NCI-H146 treated with DMSO at 0.1 percent for 48 hours (cell line): ENCODE measurements around the gene C3orf20.

Experiments used
- DNase-seq: peaks from one replicate; lab custom pipeline; 2025; ENCODE audit not compliant: unreplicated experiment; lab: John Stamatoyannopoulos, UW

Gene C3orf20

DNA sequence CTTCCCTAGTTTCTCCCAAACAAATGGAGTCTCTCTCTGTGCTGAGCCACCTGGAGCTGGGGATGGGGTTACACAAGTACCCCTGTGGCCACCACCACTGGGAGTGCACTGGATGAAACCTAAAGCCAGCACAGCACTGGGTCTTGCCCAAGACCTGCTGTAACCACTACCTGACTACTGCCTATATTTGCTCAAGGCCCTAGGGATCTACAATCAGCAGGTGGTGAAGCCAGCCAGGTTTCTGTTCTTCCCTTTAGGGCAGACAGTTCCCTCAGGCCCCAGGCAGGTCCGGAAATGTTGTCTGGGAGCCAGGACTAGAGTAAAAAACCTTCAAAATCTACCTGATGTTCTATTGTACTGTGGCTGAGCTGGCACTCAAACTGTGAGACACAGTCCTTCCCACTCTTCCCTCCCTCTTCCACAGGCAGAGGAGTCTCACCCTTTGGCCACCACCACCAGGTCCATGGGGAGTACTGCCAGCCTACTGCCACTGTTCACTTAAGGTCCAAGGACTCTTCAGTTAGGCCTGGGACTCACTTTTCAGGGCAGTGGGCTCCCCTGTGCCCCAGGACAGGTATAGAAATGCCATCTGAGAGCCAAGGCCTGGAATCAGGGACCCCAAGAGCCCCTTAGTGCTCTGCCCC is 23.8 kb downstream of the C3orf20 start:
- DNase-seq, result no peak

DNA sequence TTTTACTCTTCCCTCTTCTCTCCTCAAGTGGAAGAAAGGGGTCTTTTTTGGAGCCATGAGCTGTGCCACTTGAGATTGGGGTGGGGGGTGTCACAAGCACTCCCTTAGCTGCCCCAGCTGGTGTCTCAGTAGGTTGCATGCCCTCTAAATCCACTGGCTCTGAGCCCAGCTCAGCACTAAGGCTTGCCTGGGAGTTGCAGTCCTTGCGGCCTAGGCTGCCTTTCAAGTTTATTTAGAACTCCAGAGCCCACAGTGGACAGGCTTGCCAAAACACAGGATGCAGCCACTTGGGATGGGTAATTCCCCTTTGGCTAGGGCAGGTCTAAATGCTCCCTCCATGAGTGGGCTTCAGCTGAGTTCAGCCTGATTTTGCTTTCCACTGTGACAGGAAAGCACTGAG is 24.7 kb downstream of the C3orf20 start:
- no peak for DNase-seq

DNA sequence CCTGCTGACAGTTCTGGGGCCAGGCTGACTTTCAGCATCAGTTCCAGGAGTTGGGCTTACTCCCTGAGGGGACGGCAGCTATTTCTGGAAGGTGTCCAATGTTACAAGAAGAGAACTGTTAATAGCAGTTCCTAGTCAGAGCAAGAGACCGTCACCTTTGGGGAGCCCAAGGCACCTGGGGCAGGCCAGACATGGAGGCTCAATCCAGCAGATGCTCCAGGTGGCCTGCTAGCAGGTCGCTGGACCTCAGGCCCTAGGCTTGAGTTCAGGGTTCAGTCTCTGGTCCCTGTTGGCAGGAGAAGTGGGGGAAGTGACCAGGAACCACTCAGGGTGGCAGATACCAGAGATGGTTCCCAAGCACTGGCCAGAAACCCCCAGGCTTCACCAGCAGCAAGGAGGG is 25.9 kb downstream of the C3orf20 start:
- no peak for DNase-seq

DNA sequence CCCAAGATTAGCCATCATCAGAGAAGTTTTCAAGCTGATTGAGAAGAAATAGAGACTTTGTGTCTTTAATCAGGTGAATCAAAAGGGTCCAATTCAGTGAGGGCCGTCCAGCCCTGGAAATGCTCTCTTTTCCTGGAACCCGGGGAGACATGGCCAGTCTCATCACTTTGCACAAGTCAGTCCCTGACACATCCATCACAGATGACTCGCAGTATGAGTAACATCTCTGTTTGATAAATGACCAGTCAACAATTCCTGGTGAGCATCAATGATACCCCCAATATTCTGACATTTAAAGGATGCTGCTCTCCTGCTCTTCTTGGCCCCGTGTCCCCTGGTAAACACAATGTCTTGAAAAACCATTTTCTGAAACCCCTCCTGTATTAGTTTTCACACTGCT is 26.7 kb downstream of the C3orf20 start:
- no peak for DNase-seq

DNA sequence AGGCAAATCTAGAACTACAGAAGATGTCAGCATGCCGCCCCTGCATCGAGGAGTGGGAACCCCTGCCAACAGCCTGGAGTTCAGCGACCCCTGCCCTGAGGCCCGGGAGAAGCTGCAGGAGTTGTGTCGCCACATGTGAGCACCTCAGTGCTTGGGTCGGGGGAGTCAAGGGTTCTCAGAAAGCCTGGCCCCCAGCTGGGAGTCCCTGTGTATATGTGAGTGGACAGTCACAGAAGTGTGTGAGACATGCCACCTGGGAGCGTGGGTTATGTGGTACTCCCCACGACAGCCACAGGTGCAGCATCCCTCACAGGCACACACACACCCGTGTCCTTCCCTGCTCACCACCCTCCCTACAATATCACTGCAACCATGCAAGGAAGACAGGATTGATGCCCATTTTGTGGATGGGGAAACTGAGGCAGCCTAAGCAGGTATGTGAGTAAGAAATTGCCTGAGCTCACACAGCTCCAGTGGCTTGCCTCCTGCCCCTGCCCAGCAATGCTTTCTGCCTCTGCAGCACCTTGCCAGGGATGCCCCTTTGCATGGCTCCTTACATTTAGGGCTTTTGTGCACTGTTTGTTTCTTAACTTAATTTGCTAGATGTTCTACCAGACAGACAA is 28.3 kb downstream of the C3orf20 start:
- no peak for DNase-seq

DNA sequence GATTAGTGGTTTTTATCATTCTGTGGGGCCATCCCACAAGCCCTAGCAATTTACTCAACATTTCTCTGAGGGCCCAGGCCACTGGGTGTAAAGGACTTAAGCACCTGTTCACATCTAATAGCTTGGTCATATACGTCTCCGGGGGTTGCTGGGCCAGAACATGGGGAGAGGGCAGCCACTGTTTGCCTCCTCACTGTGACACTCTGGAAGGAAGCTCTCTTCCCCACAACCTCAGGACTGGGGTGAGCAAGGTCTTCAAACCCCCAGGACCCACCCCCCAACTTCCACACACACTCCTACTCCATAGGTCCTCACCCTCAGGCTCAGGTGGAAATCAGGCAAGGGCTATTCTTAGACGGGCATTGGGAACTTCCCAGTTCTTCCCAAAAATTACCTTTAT is 28.9 kb downstream of the C3orf20 start:
- DNase-seq, result no peak

DNA sequence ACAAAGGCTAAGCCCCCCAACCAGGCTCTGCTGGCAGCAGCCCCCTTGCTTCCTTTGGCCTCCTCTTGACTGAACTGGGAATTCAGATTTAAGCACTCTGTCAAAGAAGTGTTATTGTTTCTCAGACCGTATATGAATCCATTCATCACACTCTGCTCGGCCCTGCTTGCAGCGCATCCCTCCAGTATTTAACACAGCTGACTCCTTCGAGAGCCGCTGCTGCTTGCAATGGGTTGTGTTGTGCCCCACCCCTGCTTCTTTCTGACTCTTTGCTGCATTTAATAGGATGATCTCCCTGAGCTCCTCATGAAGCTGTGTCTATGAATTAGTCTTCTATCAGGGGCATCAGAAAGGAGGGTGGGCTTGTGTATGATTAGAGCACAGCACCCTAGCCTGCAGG is 31.2 kb downstream of the C3orf20 start:
- DNase-seq, result no peak

DNA sequence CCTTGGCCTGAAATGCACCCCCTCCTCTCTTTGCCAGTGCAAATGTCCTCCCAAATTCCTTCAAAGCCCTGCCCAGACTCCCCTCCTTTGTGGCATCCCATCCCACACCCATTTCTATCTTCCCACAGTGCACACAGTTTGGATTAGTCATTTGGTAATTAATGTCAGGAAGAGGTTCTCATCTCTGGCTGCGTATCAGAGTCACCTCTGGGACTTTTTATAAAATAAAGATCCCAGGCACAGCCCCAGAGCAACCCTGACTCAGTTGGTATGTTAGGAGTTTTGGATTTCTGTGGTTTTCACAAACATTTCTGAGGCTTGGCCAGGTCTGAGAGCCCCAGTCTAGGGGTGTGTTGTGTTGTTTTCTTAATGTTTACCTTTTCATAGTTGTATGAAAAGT is 41.6 kb downstream of the C3orf20 start:
- no peak for DNase-seq

DNA sequence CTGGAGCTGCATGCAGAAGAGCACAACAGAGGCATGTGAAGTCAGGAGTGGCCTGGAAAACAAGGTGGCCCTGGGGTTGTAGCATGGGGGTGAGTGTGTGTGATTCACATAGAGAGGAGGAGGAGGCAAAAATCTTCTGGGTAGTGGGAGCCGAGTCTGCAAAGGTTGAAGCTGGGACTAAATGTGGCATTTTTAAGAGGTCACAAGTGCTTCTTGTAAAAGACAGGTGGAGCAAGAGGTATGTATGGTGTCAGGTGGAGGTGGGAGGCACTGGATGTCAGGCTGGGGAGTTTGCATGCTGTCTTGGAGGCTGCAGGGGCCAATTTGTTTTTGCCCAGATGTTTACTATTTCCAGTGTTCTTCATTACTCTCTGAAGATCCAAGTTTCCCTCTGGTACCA is 42.4 kb downstream of the C3orf20 start:
- DNase-seq, result no peak

DNA sequence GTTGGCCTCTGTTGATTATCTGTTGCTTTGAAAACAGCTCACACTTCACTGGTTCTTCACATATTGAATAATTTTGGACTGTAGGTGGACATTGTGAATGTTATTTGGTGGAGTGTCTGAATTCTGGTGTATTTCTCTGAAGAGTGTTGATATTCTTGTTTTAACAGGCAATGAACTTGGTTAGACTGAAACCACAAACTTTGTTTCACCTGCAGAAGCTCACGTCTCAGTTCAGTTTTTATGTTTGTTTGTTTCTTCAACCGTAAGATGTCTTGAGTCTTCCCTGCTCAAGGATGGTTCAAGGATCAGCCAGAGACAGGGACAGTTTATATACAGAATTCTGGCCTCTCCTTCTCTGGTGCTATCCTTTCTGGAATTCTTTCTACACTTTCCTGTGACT is 43.6 kb downstream of the C3orf20 start:
- no peak for DNase-seq

DNA sequence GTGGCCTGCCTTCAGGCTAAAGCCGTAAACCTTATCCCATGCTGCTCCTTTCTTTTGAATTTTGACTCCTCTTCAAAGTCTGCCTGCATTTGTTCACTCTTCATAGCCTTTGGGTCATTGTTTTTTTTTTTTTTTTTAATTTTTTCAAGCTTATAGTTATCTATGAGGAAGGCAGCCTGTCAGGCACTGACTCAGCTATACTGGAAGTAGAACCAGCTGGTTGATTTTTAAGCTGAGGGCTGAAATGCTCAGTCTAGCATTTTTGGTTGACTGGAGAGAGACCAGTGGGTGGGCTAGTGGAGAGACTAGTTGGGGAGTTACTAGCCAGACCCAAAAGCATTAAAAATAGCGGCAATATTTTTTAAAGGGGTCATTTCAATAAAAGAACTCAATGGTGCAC is 44.1 kb downstream of the C3orf20 start:
- no peak for DNase-seq

DNA sequence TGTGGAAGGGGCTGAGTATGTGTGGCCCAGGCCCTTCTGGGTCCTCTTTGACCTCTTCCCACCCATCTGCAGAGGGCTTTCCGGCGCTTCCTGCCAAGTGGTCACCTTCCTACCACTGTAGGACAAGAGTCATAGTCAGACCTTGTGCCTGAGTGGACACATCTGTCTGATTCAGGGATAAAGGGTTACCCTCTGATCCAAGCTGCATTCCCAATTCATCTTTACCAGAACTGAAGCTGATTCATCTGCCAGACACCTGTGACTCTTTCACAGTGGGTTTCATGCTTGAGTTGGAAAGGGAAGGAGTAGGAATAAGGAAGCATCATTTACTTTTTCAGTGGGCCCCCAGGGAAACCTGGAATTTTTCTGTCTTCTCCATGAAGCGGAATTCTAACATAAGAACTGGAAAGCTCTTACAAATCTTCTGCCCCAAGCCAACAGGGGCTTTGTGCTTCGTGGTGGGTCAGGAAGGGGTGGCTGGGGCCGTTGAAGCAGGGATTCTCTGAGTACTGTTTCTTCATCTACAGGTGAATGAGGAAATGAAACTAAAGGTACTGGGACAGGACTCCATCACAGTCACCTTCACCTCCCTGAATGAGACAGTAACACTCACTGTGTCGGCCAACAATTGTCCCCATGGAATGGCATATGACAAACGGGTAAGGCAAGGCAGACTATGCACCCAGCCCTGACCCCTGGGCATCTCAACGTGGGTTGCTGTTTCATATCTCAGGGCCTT is 46.4 kb downstream of the C3orf20 start:
- no peak for DNase-seq

DNA sequence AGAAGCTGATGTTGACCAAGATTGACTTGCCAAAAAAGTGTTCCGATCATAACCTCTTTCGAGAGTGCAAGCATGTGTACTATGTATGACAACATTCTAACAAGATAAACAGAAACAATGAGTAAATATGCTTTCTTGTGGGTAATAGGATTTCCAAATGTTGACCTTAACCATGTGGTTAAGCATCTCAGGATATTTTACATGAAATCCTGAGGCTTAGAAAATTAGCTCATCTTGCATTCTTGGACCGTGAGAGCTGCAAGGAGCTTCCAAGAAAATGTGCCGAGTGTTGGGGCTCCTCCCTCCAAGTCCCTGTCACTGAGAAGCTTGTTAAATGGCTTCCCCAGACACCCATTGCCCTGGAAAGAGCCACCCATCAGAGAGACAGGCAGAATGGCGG is 50.1 kb downstream of the C3orf20 start:
- no peak for DNase-seq

DNA sequence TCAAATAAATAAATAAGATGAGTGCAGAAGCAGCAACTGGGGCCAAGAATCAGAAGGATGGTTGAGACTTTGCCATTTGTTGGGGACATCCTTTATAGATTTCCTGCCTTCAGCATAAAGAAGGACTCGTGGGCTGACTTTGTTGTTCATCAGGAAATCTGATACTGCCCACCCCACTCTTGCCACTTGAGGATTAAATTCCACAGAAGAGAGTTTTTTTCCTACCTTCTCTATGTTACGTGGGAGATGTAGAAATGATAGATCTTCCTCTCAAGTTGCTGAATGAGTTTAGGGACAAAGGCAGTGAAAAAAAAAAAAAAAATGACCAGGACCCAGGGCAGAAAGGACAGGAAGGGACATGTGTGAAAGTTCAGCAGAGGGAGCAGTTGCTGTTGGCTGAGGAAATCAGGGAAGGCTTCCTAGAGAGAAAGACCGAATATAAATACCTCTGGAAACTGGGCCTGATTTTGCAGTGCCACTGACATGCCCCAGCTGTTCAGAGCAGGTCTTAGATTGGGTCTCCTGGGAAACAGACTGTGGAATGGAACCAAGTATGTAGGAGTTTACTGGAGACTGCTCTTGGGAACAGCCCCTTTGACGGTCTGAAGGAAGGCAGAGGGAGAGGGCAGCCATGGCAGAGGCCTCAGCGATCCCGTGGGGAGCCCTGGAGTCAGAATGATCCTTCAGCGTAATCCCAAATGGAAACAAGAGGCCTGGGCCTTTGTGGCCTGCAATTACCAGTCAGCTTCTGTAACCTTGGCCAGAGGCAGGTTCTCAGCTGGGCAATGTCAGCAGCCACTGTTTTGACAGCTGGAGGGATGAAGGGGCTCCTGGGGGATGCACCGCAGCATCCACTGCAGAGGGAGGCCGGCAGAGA is 50.9 kb downstream of the C3orf20 start:
- no peak for DNase-seq

DNA sequence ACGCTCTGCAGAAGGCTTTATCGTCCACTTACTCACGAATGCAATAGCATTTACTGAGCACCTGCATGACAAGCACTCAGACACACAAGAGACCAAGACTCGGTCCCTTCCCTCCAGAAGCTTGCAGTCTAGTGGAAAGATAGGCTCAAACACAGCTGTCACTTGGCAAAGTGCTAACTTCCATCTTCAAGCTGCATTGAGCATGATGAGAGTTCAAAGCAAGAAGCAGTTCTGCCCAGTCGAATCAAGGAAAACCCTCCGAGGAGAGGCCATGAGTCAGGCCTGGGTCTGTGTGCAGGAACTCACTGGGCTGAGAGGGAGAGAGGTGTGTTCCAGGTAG is 51.5 kb downstream of the C3orf20 start:
- DNase-seq, result no peak

DNA sequence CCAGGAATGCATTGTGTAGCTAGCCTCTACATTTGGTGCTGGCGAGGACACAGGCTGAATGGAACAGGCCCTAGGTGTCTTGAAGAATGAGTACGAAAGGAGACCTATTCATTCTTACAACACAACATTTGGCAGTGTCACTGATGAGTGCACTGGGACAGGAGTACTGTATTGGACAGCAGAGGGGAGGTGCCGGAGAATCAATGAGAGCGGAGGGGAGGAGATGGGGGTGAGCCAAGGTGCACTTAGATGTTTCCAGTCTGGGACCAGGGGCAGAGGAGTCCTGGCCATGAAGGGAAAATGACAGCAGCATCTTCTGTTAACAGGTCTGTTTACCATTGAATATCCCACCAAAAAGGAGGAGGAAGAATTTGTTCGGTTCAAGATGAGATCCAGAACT is 53.2 kb downstream of the C3orf20 start:
- DNase-seq, result no peak

DNA sequence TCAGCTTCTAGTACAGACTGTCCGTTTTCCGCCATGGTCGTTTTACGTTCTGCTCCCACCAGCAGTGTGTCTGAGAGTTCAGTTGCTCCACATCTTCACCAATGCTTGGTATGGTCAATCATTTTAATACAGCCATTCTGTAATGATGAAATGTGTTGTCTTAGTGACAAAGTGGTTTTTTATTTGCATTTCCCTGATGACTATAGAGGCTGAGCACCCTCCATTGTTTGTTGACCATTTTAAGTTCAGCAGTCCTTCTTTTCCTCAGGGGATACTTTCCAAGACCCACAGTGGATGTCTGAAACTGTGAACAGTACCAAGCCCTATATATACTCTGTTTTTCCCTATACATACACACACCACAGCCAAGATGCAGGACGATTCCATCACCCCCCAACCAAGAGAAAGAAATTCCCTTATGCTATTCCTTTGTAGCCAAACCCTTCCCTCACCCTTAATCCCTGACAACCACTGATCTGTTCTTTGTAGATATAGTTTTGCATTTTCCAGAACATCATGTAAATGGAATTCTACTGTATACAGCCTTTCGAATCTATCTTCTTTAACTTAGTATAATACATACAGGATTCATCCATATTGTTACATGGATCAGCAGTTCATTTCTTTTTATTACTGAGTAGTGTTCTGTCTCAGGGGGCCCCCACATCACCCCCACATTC is 55.9 kb downstream of the C3orf20 start:
- no peak for DNase-seq

DNA sequence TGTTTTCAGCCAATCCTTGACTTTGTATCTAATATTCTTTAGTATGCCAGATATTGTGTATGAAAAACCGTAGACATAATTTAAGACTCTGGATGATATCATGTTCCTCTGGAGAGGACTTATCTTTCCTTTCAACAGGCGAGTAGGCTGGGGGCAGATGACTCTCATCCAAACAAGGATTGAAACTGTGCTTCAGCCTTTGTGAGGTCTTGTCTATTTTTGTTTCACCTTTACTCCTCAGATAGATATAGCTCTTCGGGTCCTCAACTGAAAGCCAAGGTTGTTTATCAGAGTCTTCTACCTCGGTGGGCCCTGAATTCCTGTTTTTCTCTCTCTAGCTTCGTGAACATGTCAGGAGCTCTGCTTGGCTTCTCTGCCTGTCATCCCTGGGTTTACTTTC is 66.0 kb downstream of the C3orf20 start:
- DNase-seq, result no peak

DNA sequence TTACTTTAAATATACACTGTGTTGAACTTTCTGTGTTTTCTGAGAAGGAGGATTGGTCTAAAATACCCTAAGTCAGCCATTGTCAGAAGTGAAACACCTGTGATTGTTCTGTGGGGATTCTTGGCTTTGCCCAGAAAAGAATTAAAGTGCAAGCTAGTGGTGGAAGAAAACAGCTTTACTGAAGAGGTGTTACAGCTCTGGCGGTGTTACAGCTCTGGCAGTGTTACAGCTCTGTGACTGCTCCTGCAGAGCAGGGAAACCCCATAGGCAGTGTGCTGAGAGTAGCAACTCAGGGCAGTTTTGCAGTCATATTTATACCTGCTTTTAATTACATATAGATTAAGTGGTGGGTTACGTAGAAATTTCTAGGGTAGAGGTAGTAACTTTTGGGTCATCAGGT is 66.6 kb downstream of the C3orf20 start:
- no peak for DNase-seq

DNA sequence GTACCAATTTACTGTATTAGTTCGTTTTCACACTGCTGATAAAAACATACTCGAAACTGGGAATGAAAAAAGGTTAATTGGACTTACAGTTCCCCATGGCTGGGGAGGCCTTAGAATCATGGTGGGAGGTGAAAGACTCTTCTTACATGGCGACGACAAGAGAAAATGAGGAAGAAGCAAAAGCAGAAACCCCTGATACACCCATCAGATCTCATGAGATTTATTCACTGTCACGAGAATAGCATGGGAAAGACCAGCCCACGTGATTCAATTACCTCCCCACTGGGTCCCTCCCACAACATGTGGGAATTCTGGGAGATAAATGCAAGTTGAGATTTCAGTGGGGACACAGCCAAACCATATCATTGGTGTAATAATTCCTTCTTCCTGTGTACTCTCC is 69.6 kb downstream of the C3orf20 start:
- no peak for DNase-seq

DNA sequence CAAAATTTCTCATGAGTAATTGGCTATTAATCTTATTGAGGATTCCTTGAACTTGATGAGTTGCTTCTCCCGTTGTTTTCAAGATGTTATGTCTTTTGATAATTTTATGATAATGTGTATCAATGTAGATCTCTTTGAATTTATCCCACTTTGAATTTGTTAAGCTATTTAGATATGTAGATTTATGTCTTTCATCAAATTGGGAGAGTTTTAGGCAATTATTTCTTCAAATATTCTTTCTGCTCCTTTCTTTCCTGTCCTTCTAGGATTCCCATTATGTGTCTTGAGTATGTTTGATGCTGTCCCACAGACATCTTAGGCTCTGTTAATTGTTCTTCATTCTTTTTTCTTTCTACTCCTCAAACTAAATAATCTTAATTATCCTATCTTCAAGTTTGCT is 75.7 kb downstream of the C3orf20 start:
- DNase-seq, result no peak
